Measurements from ENCODE around the gene ZNF80.

- TF ChIP-seq CTCF (IDR thresholded peaks at IDR 0.05 in 8 of 11, conservative IDR thresholded peaks at IDR 0.05 in 3 of 11) (no peak), POLR2A (IDR thresholded peaks at IDR 0.05) (no peak)
These were observed 5.8 kb downstream of the ZNF80 start for GRCh38 chr3:114231616-114232015.

All from spleen (tissue), 7 donors.